HG02571 (cell line): ENCODE data around the gene SCYGR5.
"Not testable (repeated sequence)": the region's sequence is repeated elsewhere in the genome, so short reads cannot be mapped to it uniquely, and the experiment has no call there.

Experiments
- ATAC-seq: cut with Tn5 transposase; IDR thresholded peaks from one replicate; pipeline ENCODE4 v1.9.1; 2021; ENCODE audit warnings: mild to moderate bottlenecking, moderate library complexity; ENCODE audit not compliant: unreplicated experiment

The SCYGR5 gene

DNA sequence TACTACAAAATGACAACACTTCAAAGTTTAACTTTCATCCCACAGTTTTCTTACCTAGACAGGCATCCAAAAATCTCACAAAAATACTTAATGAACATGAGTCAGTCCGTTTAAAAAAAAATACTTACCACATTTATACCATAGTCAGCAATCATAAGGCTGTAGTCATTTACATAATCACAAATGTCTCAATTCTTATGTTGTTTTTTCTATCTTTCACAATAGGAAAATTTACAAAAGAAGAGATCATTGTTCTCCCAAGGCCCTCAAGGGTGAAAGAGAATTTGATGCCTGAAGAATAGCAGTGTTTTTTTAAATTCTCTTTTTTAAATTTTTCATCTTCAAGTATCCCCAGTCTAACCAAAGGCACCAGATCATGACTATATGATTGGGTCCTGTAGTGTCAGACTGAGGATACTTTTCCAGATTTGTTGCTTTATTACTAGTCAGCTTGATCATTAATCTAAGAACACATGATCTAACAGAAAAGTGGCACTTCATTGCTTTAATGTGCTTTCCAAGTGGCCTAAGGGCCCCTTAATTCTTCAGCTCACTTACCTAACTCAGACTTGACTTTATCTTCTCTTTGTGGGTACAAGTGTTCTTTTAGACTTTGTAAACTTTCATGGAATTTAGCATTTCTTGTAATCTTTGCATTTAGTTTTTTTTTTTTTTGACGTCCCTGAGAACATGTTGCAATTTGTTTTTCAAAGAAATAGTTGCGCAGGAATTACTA, 4.7 kb downstream of the SCYGR5 start:
- no peak for ATAC-seq

DNA sequence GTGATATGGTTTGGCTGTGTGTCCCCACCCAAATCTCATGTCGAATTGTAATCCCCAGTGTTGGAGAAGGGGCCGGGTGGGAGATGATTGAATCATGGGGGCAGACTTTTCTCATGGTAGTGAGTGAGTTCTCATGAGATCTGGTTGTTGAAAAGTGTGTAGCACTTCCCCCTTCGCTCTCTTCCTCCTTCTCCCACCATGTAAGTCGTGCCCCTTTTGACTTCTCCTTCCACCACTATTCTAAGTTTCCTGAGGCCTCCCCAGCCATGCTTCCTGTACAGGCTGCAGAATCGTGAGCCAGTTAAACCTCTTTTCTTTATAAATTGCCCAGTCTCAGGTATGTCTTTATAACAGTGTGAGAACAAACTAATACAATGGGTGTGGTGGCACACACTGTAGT, 7.0 kb downstream of the SCYGR5 start:
- ATAC-seq: not testable (repeated sequence)

DNA sequence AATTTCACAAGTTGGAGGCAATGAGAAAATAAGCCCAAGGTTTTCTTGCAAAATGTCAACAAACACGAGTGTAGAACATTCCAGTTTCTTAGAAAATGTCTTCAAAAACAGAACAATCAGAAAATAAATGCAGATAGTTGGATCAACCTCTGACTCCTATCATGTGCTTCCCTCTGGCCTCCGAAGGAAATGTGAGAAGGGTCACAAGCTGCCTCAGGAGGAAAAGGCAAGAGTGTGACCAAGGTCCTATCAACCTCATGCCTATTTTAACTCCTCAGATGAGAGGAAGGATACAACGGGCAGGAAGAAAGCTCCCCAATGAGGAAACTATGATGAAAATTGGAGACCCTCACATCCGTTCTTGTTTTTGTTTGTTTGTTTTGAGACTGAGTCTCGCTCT, 7.9 kb downstream of the SCYGR5 start:
- ATAC-seq: no peak

DNA sequence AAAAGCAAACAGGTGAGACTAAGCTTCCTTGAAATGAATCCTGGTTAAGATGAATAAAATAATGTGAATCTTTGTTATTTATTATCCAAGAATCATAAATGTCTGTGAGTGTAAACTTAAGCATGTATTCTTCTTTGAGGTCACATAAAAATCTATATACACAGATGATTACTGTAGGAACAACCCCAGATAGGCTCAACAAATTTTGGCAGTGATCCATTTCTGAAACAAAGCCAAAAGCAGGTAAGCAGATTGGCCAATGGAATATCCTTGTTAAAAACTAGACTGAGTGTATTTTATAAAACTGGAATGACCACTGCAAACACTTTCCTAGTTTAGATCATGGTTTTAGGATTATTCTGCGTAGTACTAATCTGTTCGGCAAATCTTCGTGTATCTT, 11.3 kb downstream of the SCYGR5 start:
- ATAC-seq: no peak

DNA sequence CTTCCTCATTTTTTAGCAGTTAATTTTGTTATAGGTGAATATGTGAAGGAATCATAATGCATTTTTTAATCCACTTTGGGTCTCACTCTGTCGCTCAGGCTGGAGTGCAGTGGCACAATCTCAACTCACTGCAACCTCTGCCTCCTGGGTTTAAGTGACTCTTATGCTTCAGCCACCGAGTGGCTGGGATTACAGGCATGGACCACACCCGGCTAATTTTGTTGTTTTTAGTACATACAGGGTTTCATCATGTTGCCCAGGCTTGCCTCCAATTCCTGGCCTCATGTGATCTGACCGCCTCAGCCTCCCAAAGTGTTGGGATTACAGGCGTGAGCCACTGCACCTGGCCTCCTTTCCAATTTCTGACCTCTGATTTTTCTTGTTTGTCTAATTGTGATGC, 17.7 kb downstream of the SCYGR5 start:
- ATAC-seq: no peak

DNA sequence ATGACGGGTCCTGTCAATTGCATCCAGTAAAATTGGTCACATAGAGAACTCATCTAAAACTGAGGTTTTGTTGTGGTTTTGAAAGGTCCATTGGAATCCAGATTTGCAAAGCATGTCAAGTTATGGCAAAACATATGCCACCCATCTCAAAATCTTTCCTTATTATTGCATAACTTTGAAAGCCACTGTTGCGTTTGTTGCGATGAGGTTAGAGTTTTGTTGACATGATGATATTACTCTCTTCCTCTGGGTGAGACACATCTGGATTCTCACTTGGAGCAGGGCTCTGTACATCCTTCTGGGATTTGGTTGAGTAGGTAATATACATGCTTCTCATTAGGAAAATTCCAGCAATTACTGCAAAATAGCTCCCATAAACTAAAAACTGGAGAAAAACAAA, 20.6 kb downstream of the SCYGR5 start:
- ATAC-seq: no peak

DNA sequence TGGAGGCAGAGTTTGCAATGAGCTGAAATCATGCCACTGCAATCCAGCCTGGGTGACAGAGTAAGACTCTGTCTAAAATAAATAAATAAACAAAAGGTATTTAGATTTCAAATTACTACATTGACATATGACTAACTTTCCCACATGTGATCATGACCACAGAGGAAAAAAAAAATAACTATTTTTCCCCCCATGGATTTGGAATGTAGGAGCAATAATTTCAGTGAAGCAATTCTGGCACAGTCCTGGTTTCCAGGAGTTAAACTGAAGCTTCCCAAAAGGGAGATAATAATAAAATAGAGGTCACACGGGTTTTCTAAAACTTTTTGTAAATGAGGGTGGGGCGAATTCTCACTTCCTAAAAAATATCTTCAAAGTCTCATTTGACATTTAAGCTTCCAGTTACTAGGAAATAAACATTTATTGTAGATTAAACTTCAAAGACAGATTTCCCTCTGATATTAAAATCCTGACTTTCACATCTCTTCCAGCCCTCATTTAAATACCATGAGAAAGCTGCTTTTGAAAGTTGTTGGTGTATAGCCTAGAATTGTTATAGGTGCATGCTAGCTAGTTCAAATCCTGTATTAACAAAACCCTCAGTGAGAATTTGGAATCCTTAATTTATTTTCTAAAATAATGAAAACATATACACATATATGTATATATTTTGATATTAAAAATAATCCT, 30.5 kb downstream of the SCYGR5 start:
- ATAC-seq: no peak

DNA sequence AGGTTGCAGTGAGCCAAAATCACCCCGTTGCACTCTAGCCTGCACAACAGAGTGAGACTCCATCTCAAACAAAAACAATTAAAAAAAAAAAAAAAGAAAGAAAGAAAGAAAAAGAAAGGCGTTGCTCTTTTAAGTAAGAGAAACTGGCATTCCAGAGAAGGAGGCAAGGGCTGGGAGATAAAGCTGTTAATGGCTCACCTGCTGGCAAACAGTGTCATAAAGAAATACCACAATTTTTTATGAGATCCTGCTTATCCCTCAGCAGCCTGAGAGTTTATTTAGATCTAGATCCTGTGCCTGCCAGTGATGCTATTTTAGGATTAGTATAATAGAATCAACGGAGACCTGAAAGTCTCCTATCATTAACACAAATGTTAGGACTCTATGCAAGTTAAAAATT, 35.0 kb downstream of the SCYGR5 start:
- ATAC-seq: no peak

DNA sequence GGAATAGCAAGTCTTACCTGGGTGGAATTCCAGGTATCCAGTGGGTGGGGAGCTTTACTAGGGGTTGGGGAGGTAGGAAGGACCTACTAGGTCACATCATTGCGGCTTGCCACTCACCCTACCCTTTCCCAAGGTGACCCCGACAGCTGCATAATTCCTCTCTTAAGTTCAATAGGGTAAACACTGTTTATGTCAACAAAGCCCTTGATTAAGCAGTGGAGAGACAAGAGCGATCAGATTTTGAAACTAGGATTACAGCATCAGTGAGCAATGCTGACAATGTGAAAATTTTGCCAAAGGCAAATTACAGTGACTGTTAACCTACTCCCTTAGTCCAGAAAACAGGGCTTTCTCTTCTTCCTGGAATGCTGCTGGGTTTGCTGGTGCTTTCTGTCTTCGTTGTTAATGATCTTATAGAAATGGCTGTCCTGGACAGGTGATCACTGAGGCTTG, 36.7 kb downstream of the SCYGR5 start:
- no peak for ATAC-seq

DNA sequence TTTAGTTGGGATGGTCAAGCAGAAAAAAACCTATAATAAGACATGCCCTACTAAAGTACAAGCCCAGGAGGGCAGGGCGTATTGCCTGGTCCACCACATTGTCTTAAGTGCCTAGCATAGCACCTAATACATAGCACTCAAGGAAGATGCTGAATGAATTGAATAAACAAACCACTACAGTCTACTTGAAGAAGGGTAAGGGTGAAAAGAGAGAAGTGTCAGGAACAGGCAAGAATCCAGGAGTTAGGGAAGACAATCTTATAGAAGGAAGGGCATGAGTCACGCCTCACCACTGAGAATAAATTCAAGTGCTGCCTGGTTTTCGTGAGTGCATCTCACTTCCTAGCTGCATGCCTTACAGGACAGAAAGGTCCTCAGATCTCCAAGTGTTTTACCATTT, 37.4 kb downstream of the SCYGR5 start:
- no peak for ATAC-seq

DNA sequence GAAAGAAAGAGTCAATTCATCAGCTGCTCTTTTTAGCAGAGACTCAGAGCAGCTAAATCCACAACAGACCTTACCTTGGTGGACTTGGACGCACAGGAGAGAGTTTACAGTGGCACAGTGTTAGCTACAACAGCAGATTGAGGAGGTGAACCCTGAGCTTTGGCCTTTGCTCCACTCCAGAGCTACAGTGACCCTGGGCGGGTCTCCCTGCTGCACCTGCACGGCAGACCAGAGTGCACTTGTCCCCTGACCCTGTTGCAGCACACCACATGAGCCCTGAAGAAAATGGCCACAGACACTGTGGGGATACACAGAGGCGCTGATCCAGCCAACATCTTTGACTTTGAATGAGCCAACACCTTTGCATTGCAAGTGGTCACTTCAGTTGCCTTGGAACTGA, 40.3 kb downstream of the SCYGR5 start:
- no peak for ATAC-seq

DNA sequence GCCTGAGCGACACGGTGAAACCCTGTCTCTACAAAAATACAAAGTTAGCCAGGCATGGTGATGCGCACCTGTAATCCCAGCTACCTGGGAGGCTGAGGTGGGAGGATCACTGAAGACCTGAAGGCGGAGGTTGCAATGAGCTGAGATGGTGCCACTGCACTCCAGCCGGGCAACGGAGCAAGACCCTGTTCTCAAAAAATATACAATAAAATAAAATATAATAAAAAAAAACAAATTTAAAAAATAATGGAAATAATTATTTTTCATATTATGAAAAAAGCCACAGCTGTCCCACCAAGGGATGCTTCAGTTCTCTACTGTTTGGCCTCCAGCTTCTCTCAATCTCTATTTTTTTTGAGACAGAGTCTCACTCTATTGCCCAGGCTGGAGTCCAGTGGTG, 40.8 kb downstream of the SCYGR5 start:
- ATAC-seq: no peak

DNA sequence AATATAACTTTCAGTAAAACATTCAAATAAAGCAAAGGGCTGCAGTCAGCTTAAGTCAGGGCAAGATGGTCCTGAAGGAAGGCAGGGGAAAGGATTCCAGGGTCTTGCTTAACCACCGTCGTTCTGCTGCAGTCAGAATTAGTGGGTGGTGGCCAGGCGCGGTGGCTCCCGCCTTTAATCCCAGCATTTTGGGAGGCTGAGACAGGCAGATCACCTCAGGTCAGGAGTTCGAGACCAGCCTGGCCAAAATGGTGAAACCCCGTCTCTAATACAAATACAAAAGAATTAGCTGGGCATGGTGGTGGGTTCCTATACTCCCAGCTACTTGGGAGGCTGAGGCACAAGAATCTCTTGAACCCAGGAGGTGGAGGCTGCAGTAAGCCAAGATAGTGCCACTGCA, 44.4 kb downstream of the SCYGR5 start:
- no peak for ATAC-seq

DNA sequence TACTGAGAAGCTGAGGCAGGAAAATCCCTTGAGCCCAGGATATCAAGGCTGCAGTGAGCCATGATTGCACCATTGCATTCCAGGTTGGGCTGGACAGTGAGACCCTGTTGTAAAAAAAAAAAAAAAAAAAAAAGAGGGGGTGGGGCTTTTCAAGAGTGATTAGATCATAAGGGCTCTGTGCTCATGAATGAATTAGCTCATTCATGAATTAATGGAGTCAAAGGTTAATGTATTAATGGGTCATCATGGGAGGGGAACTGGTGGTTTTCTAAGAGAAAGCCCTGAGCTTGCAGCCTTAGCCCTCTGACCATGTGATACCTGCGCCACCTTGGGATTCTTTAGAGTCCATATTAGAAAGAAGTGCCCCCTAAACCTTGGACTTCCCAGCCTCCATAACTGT, 46.7 kb downstream of the SCYGR5 start:
- no peak for ATAC-seq

DNA sequence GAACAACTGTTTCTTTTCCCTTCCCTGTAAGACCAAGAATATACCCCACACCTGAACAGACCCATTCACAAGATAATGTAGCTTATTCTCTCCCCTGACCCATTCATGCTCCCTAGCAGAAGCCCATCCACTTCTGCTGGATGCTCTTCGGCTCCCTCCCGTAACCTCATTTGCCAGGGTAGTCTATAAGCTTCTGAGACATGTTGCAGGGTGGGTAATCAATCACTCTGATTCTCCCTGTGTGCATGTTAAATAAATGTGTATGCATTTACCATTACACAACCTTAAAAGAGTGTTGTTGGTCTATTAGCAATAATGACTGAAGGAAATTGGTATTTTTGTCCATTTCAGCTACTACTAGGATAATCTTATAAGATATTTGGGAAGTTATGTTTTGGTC, 49.9 kb downstream of the SCYGR5 start:
- ATAC-seq: no peak
